Kidney capillary endothelial cell (primary cell): ENCODE data around the gene ZNF385C.
A peak's percentile ranks its signal among the peaks of the same experiment; 100 is the strongest.

Experiments used
- DNase-seq: peaks from one replicate; pipeline ENCODE4 v3.0.0-alpha.2; 2018; ENCODE audit warnings: low spot score

Gene ZNF385C

GRCh38 chr17:42077755-42078154 lies 20.5 kb downstream of the ZNF385C start:
- no peak for DNase-seq

- DNase-seq = no peak
Measured at GRCh38 chr17:42076797-42077559, 21.3 kb downstream of the ZNF385C start.

- DNase-seq = no peak
Measured at GRCh38 chr17:42075789-42076188, 22.5 kb downstream of the ZNF385C start.

GRCh38 chr17:42072323-42073187 lies 25.7 kb downstream of the ZNF385C start:
- no peak for DNase-seq

- no peak for DNase-seq
Measured at GRCh38 chr17:42071810-42072209, 26.5 kb downstream of the ZNF385C start.

GRCh38 chr17:42068979-42069378 lies 29.3 kb downstream of the ZNF385C start:
- DNase-seq = no peak

- DNase-seq = peak; percentile 40
Measured at GRCh38 chr17:42067371-42068091, 30.7 kb downstream of the ZNF385C start.

- DNase-seq = no peak
Measured at GRCh38 chr17:42065201-42065600, 33.1 kb downstream of the ZNF385C start.

- no peak for DNase-seq
Measured at GRCh38 chr17:42062681-42063080, 35.6 kb downstream of the ZNF385C start.

GRCh38 chr17:42061646-42062487 lies 36.4 kb downstream of the ZNF385C start:
- DNase-seq = no peak

- DNase-seq = no peak
Measured at GRCh38 chr17:42060231-42060630, 38.0 kb downstream of the ZNF385C start.

GRCh38 chr17:42059815-42060214 lies 38.5 kb downstream of the ZNF385C start:
- no peak for DNase-seq

- DNase-seq = no peak
Measured at GRCh38 chr17:42058063-42058462, 40.2 kb downstream of the ZNF385C start.

- no peak for DNase-seq
Measured at GRCh38 chr17:42056635-42057034, 41.6 kb downstream of the ZNF385C start.

GRCh38 chr17:42055496-42055895 lies 42.8 kb downstream of the ZNF385C start:
- DNase-seq = no peak

- DNase-seq = no peak
Measured at GRCh38 chr17:42055027-42055426, 43.2 kb downstream of the ZNF385C start.

GRCh38 chr17:42053731-42054500 lies 44.4 kb downstream of the ZNF385C start:
- DNase-seq = no peak

GRCh38 chr17:42052346-42052877 lies 45.9 kb downstream of the ZNF385C start:
- no peak for DNase-seq

GRCh38 chr17:42051645-42052044 lies 46.6 kb downstream of the ZNF385C start:
- DNase-seq = no peak

GRCh38 chr17:42051013-42051400 lies 47.3 kb downstream of the ZNF385C start:
- no peak for DNase-seq
